Stimulated activated CD4-positive, alpha-beta T cell treated with anti-CD3 and anti-CD28 coated beads, TNF-alpha, amount 100 ng/mL, for 48 hours (primary cell): ENCODE measurements around the gene CFHR5.
"Not testable (repeated sequence)": the region's sequence is repeated elsewhere in the genome, so short reads cannot be mapped to it uniquely, and the experiment has no call there.

Experiments
- DNase-seq, 3 donors: peaks; one replicate each; pipeline ENCODE4 v3.0.0-alpha.2; 2020; ENCODE audit warnings: low read depth in 3 of 3

The CFHR5 gene

DNA sequence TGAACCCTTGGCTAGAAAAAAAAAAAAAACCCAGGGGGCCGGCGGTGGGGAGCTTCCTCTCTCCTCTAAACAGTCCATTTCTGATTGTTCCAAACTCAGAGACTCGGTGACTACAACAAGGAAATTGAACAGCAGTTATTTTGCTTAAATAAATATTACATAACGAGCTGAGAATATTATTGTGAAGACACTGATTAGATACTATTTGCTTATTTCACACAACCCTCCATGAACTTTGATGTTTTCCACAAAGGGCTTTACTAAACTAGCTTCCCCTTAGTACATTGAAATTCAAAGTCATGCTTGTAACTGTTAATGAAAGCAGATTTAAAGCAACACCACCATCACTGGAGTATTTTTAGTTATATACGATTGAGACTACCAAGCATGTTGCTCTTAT is at the start of gene CFHR5:
TSS of gene CFHR5 (plus strand) at position 279 of the 400 bp plus-strand sequence. CDS start at position 388, 109 bp downstream.
- DNase-seq = no peak

DNA sequence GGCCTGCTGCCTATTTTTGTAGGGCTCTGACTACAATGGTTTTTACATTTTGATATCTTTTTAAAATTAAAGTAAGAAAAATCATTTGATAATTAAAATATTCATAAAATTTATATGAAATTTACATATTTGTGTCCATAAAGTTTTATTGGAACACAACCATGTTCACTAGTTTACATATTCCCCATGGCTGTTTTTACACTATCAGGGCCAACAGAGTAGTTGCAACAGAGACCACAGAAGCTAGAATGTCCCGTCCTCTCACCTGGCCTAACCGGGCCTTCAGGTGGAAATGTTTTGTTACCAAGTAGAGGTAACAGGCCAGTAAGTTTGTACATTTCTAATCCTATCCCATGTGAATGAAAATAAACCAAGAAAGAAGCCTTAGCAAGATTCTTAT is 44.5 kb upstream of the CFHR5 start:
- not testable (repeated sequence) for DNase-seq

DNA sequence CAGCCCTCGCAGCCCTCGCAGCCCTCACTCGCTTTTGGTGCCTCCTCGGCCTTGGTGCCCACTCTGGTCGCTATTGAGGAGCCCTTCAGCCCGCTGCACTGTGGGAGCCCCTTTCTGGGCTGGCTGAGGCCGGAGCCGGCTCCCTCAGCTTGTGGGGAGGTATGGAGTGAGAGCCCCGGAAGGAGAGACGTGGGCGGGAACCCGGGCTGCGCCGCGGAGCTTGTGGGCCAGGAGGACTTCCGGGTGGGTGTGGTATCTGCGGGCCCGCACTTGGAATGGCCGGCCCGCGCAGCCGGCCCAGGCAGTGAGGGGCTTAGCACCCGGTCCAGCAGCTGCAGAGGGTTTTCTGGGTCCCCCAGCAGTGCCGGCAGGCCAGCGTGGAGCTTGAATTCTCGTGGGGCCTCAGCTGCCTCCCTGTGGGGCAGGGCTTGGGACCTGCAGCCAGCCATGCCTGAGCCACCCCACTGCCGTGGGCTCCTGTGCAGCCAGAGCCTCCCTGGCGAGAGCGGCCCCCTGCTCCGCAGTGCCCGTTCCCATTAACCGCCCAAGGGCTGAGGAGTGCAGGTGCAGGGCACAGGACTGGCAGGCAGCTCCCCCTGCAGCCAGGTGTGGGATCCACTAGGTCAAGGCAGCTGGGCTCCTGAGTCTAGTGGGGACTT is 43.7 kb upstream of the CFHR5 start:
- no peak for DNase-seq

DNA sequence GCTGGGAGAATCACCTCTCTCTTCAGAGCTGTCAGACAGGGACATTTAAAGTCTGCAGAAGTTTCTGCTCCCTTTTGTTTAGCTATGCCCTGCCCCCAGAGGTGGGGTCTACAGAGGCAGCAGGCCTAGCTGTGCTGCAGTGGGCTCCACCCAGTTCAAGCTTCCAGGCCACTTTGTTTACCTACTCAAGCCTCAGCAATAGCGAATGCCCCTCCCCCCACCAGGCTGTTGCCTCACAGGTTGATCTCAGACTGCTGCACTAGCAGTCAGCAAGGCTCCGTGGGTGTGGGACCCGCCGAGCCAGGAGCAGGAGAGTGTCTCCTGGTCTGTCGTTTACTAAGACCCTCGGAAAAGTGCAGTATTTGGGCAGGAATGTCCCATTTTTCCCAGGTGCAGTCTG is 35.9 kb upstream of the CFHR5 start:
- not testable (repeated sequence) for DNase-seq

DNA sequence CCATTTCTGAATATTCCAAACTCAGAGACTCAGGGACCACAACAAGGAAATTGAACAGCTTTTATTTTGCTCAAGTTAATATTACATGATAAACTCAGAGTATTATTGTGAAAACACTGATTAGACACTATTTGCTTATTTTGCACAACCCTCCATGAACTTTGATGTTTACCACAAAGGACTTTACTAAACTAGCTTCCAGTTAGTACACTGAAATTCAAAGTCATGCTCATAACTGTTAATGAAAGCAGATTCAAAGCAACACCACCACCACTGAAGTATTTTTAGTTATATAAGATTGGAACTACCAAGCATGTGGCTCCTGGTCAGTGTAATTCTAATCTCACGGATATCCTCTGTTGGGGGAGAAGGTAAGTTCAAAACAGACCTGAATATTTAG is 33.8 kb upstream of the CFHR5 start, which contains the start of gene CFHR2:
TSS of gene CFHR2 (plus strand) at position 171 of the 400 bp plus-strand sequence. CDS start at position 314, 143 bp downstream.
- not testable (repeated sequence) for DNase-seq

DNA sequence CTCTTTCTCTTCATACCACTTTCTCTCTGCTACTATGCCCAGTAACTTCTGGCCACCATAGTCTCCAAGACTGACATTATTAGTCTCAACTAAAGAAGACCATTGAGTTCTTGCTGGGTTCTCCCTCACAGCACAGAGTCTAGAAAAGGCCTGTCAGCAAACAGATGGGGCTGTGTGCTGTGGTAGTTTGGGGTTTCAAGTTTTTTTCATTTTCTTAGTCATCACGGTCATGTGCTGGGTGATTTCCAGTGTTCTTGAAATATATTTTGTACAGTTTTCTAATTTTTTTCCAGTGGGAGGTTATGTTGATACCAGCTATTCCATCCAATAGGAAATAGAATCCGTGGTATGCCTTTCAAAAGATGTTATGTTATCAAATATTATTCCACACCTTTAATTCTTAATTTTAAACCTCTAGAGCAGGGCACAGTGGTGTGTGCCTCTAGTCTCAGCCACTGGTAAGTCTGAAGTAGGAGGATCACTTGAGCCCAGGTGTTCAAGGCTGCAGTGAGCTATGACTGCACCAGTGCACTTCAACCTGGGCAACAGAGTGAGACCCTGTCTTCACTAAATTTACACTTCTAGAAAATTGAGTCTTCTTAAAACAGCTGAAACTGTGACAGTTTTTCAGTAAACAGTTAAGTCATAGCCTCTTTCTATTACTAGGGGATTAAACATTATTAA is 25.5 kb upstream of the CFHR5 start:
- DNase-seq = no peak

DNA sequence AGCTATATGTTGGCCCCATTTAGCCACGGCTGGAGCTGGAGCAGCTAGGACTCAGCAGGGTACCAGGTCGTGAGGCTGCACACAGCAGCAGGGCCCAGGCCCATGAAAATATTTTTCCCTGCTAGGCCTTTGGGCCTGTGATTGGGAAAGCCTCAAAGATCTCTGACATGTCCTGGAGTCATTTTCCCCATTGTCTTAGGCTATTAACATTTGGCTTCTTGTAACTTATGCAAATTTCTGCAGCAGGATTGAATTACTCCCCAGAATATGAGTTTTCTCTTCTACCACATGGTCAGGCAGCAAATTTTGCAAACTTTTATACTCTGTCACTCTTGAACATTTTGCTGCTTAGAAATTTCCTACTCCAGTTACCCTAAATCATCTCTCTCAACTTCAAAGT is 22.6 kb upstream of the CFHR5 start:
- DNase-seq = no peak

DNA sequence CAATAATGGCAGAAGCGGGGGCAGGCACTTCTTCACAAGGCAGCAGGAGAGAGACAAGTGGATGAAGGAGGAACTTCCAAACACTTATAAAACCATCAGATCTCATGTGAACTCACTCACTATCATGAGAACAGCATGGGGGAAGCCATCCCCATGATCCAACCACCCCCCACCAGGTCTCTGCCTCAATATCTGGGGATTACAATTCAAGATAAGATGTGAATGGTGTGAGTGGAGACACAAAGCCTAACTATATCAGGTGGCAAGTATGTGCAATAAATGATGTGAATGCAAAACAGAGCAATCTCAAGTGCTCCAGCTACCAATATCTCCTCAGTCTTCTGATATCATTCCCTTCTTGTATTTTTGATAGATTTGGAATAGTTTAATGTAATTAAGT is 21.4 kb upstream of the CFHR5 start:
- DNase-seq = no peak

DNA sequence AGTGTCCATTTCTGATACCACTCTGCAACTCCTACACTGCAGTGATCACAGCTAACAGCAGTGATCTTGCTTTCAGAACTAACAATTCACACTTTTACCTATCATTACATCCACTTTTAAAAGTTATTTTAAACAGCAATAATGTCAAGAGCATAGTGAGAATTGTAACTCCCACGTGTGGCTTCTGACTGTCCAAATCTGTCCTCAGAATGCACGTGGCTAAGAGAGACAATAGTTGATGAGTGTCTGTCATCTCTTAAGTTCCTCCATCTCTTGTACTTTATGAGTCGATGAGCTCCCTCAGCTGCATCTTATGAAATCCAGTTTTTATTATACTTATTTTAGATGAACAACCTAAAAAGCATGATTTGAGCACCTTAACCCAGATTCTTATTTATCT is 16.5 kb upstream of the CFHR5 start:
- DNase-seq = no peak

DNA sequence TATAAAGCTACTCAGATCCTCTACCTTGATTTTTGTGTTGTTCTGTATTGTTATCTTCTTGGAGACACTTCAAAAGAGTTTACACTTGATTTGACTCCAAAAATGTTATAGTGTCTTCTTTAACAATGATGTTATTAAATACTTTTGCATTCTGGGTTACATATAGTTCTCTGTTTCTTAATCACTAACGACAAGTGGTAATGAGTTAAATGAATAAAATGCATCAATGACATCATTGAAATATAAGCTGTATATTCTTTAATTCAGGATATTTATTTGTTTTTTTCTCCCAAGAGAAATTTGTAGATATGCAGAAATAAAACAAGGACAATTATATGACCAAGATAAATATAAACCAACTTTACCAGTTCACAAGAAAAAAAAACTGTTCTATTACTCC is 7.2 kb upstream of the CFHR5 start:
- no peak for DNase-seq

DNA sequence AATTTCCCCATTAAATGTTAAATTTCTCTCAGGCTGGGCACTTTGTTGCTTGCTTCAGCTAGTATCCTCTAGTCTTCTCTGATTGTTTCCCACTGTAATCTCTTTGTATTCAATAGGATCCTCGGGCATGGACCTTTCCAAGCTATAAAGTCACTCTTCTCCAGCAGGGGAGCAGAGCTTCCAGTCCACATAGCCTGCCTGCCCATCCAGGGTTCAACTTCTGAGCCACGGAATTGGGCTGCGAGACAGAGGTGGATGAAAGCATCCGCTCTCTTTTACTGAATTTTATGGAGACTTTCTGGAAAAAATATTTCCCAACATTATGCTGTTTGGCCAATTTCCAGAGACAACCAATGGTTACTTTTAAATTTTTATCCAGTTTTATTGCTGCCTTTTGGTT is 1.1 kb upstream of the CFHR5 start:
- no peak for DNase-seq

DNA sequence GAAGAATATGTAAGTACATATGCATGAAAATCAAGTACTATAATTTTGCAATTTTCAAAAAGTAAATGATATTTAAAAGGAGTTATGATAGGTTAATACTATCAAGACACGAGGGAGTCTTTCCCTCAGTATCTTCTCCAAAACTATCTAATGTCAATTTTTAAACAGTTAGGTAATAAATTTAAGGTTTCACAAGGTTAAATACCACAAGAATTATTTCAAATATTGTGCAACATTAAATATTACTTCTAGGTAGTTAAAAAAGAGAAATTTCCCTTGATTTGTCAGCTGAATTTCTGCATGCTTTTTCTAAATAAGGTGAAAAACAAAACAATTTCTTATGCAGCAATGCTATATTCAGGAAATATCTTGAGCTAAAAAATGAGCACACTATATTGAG is 3.5 kb downstream of the CFHR5 start:
- no peak for DNase-seq

DNA sequence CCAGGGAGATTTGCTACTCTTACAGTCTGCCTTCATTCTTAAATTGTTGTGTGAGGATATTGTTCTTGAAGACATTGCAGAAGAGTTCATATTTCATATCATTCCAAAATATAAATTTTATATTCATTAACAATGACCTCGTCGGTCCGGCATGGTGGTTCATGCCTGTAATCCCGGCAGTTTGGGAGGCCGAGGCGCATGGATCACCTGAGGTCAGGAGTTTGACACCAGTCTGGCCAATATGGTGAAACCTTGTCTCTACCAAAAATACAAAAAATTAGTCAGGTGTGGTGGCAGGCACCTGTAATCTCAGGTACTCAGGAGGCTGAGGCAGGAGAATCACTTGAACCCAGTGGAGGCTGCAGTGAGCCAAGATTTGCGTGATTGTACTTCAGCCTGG is 4.9 kb downstream of the CFHR5 start:
- DNase-seq = not testable (repeated sequence)

DNA sequence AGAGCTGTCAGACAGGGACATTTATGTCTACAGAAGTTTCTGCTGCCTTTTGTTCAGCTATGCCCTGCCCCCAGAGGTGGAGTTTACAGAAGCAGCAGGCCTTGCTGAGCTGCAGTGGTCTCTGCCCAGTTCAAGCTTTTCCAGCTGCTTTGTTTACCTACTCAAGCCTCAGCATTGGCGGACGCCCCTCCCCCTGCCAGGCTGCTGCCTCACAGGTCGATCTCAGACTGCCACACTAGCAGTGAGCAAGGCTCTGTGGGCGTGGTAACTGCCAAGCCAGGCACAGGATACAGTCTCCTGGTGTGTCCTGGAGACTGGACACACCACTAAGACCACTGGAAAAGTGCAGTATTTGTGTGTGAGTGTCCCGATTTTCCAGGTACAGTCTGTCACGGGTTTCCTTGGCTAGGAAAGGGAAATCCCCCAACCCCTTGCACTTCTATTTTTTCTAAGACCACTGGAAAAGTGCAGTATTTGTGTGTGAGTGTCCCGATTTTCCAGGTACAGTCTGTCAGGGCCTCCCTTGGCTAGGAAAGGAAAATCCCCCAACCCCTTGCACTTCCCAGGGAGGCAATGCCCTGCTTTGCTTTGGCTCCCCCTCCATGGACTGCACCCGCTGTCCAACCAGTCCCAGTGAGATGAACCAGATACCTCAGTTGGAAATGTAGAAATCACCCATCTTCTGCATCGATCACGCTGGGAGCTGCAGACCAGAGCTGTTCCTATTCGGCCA is 14.7 kb downstream of the CFHR5 start:
- not testable (repeated sequence) for DNase-seq

DNA sequence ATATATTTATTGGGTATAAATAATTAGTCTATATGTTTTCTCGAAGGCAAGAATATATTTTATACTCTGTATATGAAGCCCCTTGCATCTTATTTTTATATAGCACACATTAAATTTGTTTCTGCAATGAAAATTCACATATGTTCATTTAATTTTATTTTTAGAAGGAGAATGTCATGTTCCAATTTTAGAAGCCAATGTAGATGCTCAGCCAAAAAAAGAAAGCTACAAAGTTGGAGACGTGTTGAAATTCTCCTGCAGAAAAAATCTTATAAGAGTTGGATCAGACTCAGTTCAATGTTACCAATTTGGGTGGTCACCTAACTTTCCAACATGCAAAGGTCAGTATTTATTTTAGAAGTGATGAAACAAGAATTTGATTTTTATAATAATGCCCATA is 16.6 kb downstream of the CFHR5 start:
- no peak for DNase-seq

DNA sequence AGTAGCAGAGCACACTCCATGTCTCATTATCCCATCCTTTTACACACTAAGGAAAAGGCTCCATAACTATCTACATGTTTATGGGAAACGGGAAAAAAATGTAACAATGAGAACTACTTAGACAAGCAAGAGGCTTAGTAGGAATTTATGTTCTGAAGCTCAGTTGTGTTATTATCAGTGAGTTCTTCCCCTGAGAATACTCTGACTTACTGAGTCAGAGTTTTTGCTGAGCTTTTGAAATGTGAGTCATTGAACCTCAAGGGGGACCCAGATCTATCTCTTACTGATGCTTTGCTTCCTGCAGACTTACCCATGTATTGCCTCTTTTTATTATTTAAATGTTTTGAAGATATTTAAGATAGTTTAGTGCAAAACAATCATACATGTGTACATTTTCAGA is 20.1 kb downstream of the CFHR5 start:
- no peak for DNase-seq

DNA sequence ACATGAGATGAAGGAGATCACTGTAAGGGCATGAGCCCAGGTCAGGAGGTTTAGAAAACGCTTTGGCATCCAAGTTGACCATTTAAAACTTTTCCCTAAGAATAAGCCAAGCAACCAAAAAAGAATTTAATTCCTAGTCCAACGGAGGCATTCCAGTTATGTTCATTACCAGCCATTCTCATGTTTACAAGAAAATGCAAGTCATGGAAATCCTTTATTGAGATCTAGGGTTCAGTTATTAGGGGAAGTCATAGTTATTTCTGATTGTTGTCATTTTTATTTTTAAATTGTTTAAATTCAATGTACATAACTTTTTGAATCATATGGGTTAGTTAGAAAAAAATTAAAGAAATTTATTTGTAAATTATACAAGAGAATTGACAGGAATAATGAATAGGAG is 24.5 kb downstream of the CFHR5 start:
- DNase-seq = no peak

DNA sequence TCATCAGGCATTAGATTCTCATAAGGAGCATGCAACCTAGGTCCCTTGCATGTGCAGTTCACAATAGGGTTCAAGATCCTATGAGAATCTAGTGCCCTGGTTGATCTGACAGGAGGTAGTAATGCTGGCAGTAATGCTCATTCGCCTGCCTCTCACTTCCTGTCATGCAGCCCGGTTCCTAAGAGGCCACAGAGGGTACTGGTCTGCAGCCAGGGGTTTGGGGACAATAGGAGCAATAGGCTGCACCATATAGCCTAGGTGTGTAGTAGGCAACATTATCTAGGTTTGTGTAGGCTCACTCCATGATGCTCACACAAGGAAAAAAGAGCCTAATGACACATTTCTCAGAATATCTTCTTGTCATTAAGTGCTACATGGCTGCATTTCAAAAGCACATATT is 25.8 kb downstream of the CFHR5 start:
- no peak for DNase-seq

DNA sequence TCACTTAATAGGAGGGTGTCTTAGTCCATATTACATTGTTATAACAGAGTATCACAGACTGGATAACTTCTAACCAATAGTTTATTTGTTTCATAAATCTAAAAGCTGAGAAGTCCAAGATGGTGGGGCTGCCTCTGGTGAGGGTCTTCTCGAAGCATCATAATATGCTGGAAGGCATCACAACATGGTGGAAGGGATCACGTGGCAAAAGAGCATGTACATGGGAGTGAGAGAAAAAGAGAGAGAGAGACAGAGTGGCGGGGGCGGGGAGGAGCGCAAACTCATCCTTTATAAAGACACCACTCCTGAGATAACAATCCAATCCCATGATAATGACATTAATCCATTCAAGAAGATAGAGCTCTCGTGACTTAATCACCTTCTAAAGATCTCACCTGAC is 31.5 kb downstream of the CFHR5 start:
- DNase-seq = no peak

DNA sequence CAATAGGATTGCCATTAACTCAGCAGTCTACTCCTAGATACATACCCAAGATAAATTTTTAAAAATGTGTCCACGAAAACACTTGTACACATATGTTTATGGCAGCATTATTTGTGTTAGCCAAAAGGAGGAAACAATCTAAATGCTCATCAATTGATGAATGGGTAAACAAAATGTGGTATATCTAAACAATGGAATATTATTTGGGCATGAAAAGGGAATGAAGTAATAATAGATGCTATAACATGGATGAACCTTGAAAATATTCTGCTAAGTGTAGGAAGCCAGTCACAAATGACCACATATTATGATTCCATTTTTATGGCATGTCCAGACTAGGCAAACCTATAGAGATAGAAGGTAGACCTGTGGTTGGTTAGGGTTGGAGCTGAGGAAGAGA is 34.3 kb downstream of the CFHR5 start:
- DNase-seq = no peak

DNA sequence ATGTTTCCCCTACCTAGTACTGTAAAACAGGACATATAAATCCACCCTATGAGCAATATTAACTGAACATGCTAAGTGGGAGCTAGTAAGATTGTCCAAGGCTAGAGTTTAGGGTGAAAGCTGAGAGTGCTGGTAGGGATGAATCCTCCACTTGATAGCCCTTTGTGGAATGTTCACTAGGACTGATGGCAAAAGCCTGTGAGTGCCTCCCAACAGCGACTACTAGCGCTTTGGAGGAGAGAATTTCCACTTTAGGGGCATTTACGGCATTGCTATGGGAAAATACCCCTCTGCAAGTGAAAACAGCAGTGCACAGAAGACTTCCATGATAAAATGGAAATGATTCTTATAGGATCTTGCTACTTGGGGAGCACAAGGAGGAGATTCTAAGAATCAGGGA is 35.9 kb downstream of the CFHR5 start:
- no peak for DNase-seq

DNA sequence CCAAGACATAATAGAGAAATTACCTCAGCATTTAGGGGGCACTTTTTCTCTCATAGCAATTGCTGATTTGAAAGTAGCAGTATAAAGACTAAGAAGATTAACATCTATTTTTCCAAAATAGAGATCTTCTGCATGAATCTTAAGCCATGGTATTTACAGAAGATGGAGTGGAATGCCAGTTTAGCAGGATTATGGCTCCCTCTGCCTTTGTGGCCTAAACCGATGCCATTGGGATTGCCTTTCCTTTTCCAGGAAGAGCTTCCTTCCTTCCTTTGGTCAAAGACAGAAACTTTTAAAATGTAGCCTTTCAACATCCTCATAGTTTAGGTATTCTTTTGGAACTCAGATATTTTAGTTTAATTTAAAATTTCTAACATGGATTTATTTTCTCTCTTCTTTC is 39.4 kb downstream of the CFHR5 start:
- DNase-seq = no peak

DNA sequence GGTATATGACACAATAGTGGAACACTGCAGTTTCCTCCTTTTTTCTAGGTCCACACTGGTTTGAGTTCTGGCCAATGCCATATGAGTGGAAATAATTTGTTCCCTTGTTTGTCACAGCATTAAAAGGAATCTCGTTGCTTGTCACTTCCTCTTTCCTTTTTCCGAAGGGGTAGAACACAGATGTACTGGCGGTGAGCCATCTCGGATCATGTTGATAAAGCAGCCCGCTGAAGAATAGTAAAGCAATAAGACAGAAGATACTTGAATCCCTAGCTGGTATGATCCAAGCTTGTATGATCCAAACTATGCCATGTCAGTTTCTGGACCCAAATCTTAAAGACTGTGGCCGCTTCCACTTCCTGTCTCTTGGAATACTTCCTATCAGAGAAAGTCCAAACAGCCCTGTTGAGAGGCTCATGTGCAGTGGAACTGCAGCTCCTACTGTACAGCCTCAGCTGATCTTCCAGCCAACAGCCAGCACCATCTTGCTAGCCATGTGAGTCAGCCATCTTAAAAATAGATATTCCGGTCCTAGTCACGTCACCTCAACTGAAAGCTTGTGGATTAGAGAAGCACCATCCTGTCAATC is 40.3 kb downstream of the CFHR5 start:
- DNase-seq = no peak
